GM21619 (cell line): ENCODE measurements around the gene EME1.
A peak's percentile ranks its signal among the peaks of the same experiment; 100 is the strongest.

Source experiments
- ATAC-seq: cut with Tn5 transposase; IDR thresholded peaks from one replicate; pipeline ENCODE4 v1.9.1; 2021; ENCODE audit not compliant: unreplicated experiment

Gene EME1

DNA sequence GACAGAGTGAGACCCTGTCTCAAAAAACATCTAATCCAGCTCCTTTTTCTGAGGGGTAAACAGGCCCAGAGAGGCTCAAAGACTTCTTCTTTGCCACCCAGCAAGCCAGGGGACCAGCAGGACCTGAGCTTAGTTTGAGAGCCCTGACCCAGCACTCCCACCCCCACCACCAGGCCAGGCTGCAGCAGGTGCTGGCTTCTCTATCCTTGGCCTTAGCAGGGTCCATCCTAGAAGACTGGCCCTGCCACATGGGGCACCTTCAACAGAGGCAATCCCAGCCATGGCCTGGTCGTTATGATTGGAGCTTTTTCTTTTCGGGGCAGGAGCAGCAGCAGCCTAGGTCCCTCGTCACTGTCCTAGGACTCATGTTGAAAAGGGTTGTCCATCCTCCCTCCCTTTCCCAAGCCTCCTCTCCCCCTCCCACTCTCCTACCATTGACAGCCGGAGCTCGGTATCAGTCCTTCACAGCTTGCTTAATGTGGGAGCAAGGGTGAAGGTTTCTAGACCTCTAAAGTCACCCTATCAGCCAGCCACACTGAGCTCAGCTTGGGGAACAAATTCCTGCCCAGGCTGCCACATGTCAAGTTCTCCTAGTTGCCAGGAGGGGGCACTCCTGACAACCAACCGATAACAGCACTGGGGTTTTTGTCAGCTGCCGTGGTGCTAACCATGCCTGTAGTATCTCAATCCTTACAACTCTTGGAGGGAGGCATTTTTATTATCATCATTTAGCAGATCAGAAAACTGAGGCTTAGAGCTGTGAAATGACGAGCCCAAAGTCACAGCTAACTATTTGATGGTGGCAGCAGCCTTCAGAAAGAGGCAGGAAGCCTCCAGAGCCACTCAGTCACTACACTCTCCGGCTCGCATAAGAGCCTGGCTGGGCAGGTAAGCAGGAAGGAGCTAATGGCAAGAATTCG, 11.2 kb upstream of the EME1 start:
- ATAC-seq: peak; percentile 50

GRCh38 chr17:50362661-50363060, 10.4 kb upstream of the EME1 start:
- no peak for ATAC-seq

- no peak for ATAC-seq
These were observed 9.6 kb upstream of the EME1 start for GRCh38 chr17:50363217-50364060.

DNA sequence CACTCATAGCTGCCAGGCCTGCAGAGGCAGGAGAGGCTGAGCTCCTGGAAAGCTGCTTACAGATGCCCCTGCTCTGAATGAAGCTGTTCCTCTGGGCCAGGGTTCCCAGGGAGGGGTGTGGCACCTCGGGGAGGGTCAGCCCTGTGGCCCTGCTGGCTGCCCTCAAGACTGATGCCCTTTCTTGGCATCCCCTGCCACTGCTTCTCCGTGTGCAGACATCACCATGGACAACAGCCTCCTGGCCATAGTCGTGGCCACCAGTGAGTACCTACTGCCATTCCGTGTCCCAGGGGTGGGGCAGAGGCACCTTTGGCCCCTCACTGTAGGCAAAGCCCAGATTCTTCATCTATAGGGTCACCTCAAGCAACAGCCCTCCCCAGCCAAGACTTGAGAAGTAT, 9.0 kb upstream of the EME1 start:
- ATAC-seq: no peak

GRCh38 chr17:50364715-50365114, 8.3 kb upstream of the EME1 start:
- no peak for ATAC-seq

DNA sequence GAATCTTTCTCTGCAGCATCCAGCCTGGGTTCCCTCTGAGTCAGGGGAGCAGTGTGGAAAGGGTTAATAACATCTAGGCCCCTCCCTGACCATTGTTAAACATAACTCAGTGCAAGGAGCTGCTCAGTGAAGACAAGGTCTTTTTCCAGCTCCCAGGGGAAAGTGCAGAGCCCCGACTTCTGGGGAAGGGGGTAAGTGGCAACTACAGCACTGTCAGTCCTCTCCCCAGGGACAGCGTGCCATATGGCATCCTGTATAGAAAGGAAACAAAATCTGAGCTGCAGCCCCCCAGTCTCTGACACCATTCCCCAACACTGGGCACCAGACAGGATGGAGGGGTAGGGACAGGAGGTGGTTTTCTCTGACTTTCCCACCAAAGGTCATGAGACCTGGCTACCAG, 7.9 kb upstream of the EME1 start:
- no peak for ATAC-seq

DNA sequence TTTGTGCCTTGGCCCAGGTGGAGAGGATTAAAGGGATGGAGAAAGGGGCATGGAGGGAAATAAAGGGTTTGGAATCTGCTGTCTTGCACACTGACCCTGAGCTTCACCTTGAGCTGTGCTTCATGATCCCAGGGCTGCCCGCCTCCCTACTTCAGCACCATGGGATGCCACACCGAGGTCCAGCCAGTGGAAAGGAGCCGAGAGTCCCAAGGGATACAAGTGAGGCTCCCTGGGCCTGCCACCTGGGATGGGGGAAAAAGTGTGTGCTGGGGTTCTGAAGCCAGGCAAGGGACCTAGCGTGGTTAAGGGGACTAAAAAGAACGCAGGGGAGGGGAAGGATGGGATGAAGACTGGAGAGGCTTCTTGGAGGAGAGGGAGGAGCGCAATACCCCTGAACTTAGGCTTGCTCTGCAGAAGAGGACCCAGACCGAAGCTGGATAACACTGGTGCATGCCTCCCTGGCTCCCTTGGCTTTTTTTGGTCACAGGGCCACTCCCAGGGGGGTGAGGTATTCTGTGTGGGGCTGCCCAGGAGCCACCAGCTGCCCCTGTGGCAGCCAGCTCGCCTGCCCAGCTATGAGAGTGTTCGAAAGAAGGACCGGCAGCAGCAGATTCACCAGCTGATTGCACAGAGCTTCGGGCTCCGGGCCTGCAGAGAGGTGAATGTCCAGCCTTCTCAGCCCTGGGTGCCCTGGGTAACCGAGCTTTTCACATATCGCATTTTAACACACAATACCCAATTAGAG, 7.2 kb upstream of the EME1 start:
- no peak for ATAC-seq

DNA sequence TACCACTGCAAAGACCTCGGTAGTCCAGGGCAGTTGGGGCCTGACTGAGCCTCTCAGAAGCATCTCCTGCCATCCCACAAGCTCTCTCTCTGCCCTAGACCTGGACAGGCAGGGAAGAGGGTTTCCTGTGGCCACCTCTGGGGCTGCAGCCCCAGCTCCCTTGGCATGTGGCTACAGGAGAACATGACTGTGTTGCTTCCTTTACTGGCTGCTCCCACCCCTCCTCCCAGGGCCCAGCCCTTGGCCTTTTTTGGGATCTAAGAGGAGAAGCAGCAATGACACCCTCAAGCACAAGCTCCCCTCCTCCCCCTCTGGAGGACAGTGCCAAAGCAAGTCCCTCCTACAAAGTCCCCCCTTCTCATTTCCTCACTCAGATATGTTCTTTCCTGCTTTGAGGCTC, 5.6 kb upstream of the EME1 start:
- no peak for ATAC-seq

DNA sequence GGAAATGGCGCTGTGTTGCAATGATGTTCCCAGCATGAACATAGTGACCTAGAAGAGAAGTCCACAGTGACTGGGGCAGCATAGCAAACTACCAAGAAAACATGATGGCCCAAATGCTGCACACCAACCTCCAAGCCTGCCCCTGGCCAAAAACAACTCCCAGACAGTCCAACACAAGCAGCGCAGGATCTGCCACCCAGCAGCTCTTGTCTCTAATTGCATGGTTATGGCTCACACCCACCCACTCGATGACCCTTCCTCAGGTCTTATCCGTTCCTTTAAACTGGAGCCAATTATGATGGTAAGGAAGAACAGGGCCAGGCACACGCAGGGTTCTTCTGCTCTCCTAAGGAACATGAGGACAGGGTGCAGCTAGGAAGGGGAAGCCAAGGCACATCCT, 3.0 kb upstream of the EME1 start:
- ATAC-seq: no peak

GRCh38 chr17:50371526-50371925, 1.5 kb upstream of the EME1 start:
- no peak for ATAC-seq

GRCh38 chr17:50372222-50372757, 739 bp upstream of the EME1 start:
- ATAC-seq: no peak

- ATAC-seq: no peak
These were observed 676 bp downstream of the EME1 start for GRCh38 chr17:50373705-50374104.

GRCh38 chr17:50375858-50376538, 3.0 kb downstream of the EME1 start:
- ATAC-seq: no peak

- ATAC-seq: no peak
These were observed 6.5 kb downstream of the EME1 start for GRCh38 chr17:50379351-50380132.

GRCh38 chr17:50380369-50381259, 7.6 kb downstream of the EME1 start:
- no peak for ATAC-seq

DNA sequence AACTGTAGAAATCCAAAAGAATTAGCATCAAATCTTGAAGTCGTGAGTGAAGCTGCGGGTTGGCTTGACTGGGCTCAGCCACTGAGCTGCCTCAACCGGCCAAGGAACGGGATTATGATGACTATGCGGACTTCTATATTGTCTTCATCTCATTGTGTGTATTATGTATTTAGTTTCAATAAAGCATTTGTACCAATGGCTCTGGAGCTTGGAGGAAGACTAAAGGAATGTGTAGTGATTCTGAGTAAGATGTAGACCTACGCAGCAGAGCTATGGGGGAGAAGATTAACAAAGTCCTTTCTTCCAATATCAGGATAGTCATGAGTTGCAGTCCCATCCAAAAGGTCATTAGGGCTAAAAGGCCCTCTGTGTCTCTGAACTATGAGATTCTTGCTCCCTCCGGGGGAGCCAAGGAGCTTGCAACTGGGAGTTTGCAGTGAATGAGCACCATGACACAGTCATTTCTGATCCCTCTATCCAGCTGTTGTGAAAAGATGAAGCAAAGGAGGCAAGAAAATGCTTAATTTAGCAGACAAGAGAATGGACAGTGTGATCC, 8.3 kb downstream of the EME1 start:
- ATAC-seq: no peak

DNA sequence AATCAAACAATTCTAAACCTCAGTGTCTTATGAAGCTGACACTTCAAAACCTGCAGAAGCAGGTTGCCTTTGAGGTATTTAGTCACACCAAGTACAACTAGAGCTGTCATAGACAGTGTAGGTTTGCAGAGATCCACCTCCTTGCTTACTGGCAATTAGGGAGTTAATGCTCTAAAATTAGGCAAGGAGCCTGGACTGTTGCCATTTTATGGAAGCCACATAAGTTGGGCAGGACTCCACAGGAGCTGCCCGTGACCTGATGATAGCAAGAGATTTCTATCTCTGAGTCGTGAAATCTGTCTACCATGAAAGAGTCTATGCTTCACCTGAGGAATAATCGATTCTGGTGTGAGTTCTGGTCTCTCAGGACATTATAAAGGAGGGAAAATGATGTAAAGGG, 8.9 kb downstream of the EME1 start:
- ATAC-seq: no peak

DNA sequence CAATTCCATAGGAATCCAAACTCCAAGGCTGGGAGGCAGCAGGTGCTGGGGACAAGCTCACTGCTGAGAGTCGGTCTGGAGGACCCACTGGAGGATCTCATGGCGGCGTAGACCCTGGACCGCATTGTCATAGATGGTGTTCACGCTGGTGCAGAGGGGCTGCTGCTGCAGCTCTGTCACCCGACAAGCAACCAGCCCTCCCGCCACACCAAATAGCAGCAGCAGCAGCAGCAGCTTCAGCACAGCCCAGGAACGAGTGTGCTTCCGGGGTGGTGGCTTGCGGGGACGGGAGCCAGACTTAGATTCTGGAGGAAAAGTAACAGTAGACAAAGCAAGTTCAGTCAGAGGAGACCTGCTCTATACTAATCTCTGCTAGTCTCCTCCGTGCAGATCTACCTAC, 9.9 kb downstream of the EME1 start:
- no peak for ATAC-seq
